ENCODE measurements around the gene PDE4B.

DNA sequence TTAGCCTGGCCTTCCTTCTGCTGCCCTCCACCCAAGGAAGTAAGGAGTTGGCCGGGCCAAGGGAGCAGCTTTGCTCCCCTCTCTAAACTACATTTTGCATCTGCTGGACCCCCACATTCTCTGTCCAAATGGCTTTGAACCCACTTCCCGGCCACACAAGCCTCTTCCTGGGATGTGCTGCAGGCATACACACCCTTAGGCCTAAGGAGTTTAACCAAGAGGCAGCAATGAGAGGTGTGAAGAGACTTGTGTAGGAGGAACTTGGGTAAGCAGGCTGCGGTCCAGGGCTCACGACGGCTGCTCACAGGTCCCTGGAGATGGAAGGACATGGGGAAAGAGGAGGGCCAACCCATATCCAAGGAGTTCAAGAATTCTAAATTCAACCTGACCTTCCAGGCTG is 544.6 kb downstream of the PDE4B start:
- TF ChIP-seq CTCF (conservative IDR thresholded peaks at IDR 0.05 in 1 of 2, IDR thresholded peaks at IDR 0.05 in 1 of 2; ENCODE audit: extremely low read depth in 1 of 2, insufficient read depth in 1 of 2, low read depth in 1 of 2, low read length in 2 of 2) (no peak), EZH2 (IDR thresholded peaks at IDR 0.05; ENCODE audit: borderline replicate concordance, low read length) (no peak)
